Hepatocyte (in vitro differentiated cells): ENCODE data around the gene CDC42BPG.

Experiments used
- CTCF ChIP-seq: fragments of 200-600 bp; sonication (generic); IDR thresholded peaks from 2 replicates; pipeline ENCODE4 v1.5.1; 2016; ENCODE audit warnings: antibody characterized with exemption, mild to moderate bottlenecking; ENCODE audit not compliant: poor library complexity
- EZH2phosphoT487 ChIP-seq: fragments of 200-600 bp; sonication (generic); IDR thresholded peaks from one replicate; pipeline ENCODE4 v1.6.1; 2018; ENCODE audit warnings: antibody characterized with exemption, mild to moderate bottlenecking, low read depth, moderate library complexity; ENCODE audit not compliant: unreplicated experiment, severe bottlenecking

- TF ChIP-seq CTCF (no peak), EZH2phosphoT487 (no peak)
Observed at GRCh38 chr11:64877390-64878222, 33.2 kb upstream of the CDC42BPG start.
